ENCODE data around the gene ZNF549.

DNA sequence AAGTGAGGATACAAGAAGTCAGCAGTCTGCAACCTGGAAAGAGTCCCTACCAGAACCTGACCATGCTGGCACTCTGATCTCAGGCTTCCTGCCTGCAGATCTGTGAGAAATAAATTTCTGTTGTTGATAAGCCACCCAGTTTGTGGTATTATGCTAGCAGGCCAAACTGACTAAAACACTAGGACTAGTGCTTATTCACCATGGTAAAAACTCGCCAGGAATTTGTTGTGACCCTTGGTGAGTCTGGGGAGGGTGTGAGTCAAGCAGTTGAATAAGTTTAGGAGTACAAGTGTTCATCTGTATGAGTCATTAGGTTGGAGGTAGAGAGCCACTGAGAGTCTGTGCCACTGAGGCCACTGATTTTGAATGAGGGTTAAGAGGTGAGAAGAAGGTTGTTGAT lies 60.4 kb downstream of the ZNF549 start:
- no peak for TF ChIP-seq POLR2AphosphoS5 (IDR thresholded peaks at IDR 0.05; ENCODE audit: low read depth, low read length)
- no peak for TF ChIP-seq SIN3A (IDR thresholded peaks at IDR 0.05; ENCODE audit: borderline replicate concordance, insufficient read depth, low read length)
- TF ChIP-seq, protein P1, sequence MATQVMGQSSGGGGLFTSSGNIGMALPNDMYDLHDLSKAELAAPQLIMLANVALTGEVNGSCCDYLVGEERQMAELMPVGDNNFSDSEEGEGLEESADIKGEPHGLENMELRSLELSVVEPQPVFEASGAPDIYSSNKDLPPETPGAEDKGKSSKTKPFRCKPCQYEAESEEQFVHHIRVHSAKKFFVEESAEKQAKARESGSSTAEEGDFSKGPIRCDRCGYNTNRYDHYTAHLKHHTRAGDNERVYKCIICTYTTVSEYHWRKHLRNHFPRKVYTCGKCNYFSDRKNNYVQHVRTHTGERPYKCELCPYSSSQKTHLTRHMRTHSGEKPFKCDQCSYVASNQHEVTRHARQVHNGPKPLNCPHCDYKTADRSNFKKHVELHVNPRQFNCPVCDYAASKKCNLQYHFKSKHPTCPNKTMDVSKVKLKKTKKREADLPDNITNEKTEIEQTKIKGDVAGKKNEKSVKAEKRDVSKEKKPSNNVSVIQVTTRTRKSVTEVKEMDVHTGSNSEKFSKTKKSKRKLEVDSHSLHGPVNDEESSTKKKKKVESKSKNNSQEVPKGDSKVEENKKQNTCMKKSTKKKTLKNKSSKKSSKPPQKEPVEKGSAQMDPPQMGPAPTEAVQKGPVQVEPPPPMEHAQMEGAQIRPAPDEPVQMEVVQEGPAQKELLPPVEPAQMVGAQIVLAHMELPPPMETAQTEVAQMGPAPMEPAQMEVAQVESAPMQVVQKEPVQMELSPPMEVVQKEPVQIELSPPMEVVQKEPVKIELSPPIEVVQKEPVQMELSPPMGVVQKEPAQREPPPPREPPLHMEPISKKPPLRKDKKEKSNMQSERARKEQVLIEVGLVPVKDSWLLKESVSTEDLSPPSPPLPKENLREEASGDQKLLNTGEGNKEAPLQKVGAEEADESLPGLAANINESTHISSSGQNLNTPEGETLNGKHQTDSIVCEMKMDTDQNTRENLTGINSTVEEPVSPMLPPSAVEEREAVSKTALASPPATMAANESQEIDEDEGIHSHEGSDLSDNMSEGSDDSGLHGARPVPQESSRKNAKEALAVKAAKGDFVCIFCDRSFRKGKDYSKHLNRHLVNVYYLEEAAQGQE (IDR thresholded peaks at IDR 0.05; ENCODE audit: insufficient read depth in 1 of 2, low read depth in 2 of 2, low read length in 2 of 2) = no peak

All from PFSK-1 (cell line).